ENCODE results near the gene SH3RF2.
"Not testable (repeated sequence)": the region's sequence is repeated elsewhere in the genome, so short reads cannot be mapped to it uniquely, and the experiment has no call there.

SH3RF2 gene

DNA sequence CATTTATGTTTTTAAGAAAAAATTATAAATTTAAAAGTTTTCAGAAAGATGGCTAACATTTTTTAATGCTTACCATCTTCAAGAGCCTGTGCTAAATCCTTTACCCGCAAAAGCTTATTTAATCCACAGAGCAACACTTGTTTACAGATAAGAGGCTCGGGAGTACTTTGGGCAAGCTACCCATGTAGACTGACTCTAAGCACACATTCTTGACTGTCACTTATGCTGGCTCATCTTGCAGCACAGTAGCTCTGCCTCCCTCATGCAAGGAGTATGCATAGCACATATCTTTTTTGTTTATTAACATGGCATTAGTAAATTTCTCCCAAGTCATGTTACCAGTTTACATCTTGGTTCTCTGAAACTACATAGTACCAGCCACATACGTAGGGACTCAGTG, 14.7 kb downstream of the SH3RF2 start:
- DNase-seq (ENCODE audit: low read depth in 2 of 2) = no peak

DNA sequence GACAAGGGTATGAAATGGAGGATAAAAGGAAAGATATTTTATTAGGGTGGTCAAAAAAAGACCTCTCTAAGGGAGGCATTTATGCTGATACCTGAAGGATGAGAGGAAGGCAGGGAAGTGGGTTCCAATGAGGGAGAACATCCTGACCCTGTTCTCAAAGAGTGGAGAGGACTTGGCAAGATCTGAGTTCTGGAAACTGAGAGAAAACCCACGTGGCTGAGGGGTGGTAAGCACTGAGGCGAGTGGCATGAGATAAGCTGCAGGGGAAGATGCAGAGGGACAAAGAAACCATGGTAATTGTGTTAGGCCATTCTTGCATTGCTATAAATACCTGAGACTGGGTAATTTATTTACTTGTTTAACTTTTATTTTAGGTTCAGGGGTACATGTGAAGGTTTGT, 16.8 kb downstream of the SH3RF2 start:
- no peak for DNase-seq (ENCODE audit: low read depth in 2 of 2)

DNA sequence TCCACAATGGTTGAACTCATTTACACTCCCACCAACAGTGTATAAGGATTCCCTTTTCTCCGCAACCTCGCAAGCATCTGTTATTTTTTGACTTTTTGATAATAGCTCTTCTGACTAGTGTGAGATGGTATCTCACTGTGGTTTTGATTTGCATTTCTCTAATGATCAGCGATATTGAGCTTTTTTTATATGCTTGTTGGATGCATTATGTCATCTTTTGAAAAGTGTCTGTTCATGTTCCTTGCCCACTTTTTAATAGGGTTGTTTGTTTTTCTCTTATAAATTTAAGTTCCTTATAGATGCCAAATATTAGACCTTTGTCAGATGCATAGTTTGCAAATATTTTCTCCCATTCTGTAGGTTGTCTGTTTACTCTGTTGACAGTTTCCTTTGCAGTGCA, 17.8 kb downstream of the SH3RF2 start:
- not testable (repeated sequence) for DNase-seq (ENCODE audit: low read depth in 2 of 2)

- no peak for DNase-seq (ENCODE audit: low read depth in 2 of 2)
Observed at GRCh38 chr5:145957388-145957787, 21.0 kb downstream of the SH3RF2 start.

DNA sequence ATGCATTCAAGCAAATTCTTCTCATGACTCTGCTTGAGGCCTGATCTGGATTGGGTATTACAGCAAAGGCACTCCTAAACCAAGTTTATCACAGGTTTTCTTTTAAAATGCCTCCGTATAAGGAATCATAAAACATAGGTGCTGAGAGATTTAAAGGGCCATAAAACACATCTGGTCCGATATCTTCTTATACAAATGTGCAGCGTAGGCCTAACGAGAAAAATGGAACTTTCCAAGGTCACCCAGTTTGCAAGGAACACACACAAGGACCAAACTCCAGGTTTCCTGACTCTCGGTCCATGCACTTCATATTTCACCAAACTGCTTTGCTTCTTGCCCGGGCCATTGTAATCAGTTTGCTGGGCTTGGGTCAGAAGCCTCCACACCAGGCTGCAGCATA, 22.1 kb downstream of the SH3RF2 start:
- DNase-seq (ENCODE audit: low read depth in 2 of 2) = no peak

DNA sequence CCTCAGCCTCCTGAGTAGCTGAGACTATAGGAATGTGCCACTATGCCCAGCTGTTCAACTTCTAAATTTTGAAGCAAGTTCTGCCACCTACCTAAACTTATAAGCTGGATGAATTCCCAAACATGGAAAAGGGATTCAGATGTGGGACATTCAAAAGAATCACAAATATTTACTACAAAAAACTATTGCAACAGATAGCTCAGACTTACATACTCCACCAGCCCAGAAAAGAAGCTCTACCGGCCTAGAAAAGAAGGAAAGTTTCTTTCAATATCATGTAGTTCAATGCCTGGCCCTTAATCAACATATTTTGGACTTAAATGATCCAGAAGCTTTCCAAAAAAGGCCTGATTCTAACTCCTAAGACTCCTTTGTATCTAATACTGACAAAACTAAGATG, 23.8 kb downstream of the SH3RF2 start:
- no peak for DNase-seq (ENCODE audit: low read depth in 2 of 2)

GRCh38 chr5:145960848-145961600, 24.6 kb downstream of the SH3RF2 start:
- DNase-seq (ENCODE audit: low read depth in 2 of 2) = no peak

DNA sequence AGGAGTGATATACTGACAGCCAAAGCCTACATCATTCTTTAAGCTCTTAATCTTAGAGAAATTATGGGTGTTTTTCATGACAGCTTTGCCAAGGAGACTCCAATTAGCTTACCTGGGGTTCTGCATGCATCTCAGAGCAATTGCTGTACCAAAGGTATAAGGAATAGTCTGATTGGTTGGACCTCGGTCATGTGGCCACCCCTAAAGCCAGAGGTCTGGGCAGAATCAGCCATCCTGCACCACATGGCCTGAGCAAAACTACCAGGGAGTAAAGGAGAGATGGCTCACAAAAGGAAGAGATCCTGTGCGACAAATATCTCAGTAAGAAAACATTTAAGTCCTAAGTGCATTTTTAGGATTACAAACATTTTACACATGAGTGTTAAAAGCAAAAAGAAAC, 25.6 kb downstream of the SH3RF2 start:
- no peak for DNase-seq (ENCODE audit: low read depth in 2 of 2)

DNA sequence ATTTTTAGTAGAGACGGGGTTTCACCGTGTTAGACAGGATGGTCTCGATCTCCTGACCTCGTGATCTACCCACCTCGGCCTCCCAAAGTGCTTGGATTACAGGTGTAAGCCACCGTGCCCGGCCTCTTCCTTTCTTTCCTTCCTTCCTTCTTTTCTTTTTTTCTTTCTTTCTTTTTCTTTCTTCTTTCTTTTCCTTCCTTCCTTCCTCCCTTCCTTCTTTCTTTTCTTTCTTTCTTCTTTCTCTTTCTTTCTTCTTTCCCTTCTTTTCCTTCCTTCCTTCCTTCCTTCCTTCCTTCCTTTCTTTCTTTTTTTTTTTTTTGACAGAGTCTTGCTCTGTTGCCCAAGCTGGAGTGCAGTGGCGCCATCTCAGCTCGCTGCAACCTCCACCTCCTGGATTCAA, 27.6 kb downstream of the SH3RF2 start:
- not testable (repeated sequence) for DNase-seq (ENCODE audit: low read depth in 2 of 2)

GRCh38 chr5:145965804-145966203, 29.4 kb downstream of the SH3RF2 start:
- no peak for DNase-seq (ENCODE audit: low read depth in 2 of 2)

GRCh38 chr5:145967296-145967695, 30.9 kb downstream of the SH3RF2 start:
- no peak for DNase-seq (ENCODE audit: low read depth in 2 of 2)

DNA sequence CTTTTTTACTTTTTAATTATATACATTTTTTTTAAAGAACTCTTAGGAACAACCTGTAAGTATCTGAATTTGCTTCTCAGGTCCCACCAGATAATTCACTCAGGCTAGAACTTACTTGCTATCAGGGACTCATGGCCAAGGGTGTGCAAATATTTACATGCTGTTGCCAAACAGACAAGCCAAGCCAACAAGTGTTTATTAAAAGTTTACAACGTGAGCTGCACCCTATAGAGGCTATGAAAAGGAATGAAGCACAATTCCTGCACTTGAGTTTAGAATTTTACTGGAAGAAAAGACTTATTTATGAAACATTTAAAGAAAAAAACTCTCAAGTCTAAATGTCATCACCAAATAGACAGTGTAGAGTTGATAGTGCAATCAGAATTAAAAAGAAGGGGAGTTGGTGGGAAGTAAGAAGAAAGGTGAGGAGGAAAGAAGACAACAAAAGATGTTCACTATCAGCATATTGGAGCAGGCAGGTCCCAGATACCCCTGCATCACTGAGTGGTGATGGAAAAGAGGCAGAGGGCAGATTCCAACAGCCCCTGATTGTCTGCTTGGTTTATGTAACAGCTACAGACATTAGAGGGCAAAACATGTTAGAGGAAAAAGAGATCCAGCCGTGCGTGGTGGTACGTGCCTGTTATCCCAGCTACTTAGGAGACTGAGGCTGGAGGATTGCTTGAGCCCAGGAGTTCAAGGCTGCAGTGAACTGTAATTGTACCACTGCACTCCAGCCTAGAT, 32.8 kb downstream of the SH3RF2 start:
- DNase-seq (ENCODE audit: low read depth in 2 of 2) = no peak

DNA sequence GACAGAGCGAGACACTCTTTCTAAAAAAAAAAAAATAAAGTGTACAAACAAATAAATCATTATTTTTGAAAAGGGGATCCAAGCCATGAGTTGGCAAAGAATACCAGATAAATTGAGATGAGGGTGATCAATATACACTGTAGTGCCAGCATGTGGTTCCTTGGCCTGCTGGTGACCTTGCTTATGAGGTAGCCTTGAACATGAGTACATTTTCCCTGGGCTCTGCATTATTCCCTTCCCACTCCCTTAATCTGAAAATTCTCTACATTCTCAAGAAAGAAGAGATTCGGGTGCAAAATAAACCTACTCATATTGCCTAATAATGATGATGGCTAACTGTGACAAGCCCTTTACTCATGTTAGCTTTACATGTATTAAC, 33.3 kb downstream of the SH3RF2 start:
- no peak for DNase-seq (ENCODE audit: low read depth in 2 of 2)

DNA sequence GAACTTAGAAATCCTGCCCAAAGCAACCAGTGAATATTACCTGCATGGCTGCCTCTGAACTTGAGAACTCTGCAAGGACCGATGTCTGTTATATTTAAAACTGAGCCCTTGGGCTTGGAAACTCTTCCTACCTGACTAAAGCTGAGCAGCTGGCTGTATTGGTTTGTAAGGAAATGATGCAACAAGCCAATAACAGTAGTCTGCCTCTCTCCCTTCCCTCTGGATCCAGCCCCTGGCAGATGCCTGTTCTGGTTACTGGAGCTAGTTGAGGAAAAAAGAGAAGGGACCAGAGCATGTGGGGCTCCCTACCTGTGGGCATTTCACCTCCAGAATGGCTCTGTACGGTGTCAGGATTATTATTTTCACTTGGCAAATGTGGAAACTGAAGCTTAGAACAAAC, 34.7 kb downstream of the SH3RF2 start:
- DNase-seq (ENCODE audit: low read depth in 2 of 2) = no peak

GRCh38 chr5:145971701-145972100, 35.3 kb downstream of the SH3RF2 start:
- no peak for DNase-seq (ENCODE audit: low read depth in 2 of 2)

- DNase-seq (ENCODE audit: low read depth in 2 of 2) = no peak
Observed at GRCh38 chr5:145975001-145975360, 38.6 kb downstream of the SH3RF2 start.

GRCh38 chr5:145975361-145976066, 39.1 kb downstream of the SH3RF2 start:
- DNase-seq (ENCODE audit: low read depth in 2 of 2) = no peak

DNA sequence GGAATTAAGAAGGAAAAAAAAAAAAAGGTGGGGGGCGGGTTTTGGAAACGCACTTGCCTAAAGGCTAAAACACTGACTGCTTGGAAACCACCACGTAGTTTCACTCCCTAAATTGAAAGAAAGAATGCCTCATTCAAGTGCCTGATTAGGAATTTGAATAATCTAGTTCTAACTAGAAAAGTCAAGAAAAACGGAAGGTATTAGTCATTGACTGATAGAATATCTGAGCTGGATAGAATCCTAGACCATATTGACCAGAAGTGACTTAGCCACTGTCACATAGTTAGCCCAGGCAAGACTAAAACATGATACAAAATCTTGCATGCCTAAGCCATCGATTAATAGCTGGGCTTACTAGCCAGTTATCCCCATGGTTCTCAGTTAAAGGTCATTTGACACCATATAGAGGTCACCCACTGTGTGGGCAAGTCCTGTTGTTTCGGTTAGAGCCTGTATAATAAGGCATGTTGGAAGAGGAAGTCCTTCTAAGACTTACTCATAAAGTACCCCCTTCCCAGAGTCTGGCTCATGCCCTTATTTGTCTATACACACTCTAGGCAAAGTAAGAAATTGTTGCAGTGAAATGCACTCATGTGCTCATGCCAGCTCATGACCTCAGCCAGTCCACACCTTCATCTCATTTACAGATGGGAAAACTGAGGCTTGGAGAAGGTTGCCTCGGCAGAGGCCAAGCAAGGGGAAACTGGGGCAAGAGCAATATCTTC, 40.2 kb downstream of the SH3RF2 start:
- no peak for DNase-seq (ENCODE audit: low read depth in 2 of 2)

DNA sequence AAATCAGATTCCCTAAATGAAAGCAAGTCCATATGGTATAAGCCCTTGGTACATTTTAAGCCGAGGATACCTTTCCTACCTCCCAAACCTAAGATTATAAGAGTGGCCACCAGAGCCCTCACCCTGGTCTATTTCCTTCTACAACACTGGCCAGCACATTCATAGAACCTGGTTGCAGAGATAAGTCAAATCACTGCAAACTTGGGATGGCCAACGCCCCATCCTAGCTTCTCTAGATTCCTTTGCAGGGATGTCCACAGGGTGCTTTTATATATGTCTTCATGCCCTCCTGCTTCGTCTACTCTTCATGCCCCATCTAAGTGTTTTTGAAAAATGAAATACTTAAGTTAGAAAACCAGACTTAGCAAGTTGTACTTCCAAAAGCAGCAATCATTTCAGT, 41.8 kb downstream of the SH3RF2 start:
- DNase-seq (ENCODE audit: low read depth in 2 of 2) = no peak

DNA sequence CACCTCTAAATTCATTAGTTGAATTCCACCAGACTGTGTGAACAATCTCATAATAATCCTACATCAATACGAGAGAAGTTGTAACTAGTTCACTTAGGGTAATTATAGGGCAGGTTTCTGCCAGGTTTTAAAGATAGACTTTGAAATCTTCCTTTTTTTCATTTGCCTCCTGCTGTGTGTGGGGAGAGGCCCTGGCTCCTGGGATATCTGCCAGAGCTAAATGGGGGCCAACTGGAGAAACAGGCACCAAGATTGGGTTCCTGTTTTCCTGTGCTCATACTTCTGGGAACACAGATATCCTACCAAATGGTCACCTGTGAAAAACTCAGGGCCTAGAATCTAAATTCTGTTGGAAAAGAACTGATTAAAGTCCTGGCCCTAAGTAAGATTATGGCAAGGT, 42.3 kb downstream of the SH3RF2 start:
- no peak for DNase-seq (ENCODE audit: low read depth in 2 of 2)

GRCh38 chr5:145979270-145980223, 43.2 kb downstream of the SH3RF2 start:
- no peak for DNase-seq (ENCODE audit: low read depth in 2 of 2)

All from stimulated activated CD4-positive, alpha-beta T cell treated with anti-CD3 and anti-CD28 coated beads, Interleukin-12 subunit alpha, Interleukin-12 subunit beta, amount 100 ng/mL, for 24 hours (primary cell).